ENCODE data around the gene LIN7A.
"Not testable (repeated sequence)": the region's sequence is repeated elsewhere in the genome, so short reads cannot be mapped to it uniquely, and the experiment has no call there.

LIN7A gene

DNA sequence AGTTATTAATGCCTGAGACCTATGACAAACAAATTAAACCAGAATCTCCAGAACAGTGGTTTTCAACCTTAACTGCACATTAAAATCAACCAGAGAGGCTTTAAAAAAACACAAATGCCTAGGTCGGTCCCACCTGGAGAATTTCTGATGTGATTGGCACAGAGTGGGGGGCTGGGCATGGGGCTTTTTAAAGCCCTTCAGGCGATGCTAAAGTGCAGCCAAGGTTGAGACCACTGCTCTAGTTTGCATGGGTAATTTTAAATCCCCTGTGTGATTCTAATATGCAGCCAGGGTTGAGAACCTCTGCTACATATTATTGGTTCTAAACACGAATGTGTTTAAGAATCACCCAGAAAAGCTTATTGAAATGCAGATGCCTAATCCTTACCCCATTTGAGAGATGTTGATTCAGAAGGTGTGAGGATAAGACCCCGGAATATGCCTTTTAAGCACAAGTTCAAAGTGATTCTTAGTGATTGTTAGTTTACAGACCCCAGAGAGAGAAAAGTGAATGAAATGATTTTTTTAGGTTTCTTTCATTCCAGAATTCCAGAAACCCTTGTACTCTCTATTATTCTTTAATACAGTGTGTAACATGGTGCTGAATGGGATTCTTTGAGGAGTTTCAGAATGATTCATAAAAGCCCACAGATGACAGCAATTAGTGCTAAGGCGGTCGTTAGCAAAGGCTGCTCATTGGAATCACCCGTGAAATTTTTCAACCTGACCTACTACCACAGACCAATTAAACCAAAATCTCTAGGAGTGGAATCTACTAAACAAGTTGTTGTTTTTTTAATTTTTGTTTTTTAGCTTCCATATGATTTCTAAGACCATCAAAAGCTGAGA, 44.9 kb downstream of the LIN7A start:
- Histone ChIP-seq H3K9ac (ENCODE audit: low read depth in 1 of 2, low read length in 2 of 2) (no peak overlapping the region), H3K9me3 (ENCODE audit: control insufficient read depth in 1 of 2, low read length in 2 of 2) (no peaks in the 10 kb centered on the region), H3K27me3 (ENCODE audit: control insufficient read depth in 1 of 2, insufficient read depth in 2 of 2, low read length in 2 of 2) (no peaks in the 10 kb centered on the region), H3K36me3 (ENCODE audit: control insufficient read depth in 1 of 2, insufficient read depth in 2 of 2, low read length in 2 of 2) (no peaks in the 10 kb centered on the region), H3K4me3 (ENCODE audit: low read depth in 1 of 2, low read length in 2 of 2) (no peak overlapping the region), H3K4me1 (ENCODE audit: control insufficient read depth in 1 of 2, insufficient read depth in 2 of 2, low read length in 2 of 2) (no peaks in the 10 kb centered on the region), H3K27ac (ENCODE audit: low read depth, low read length) (no peak overlapping the region)

GRCh38 chr12:80884651-80885050, 53.1 kb downstream of the LIN7A start:
- Histone ChIP-seq H3K36me3 (ENCODE audit: control insufficient read depth in 1 of 2, insufficient read depth in 2 of 2, low read length in 2 of 2) (no peaks in the 10 kb centered on the region), H3K27me3 (ENCODE audit: control insufficient read depth in 1 of 2, insufficient read depth in 2 of 2, low read length in 2 of 2) (no peaks in the 10 kb centered on the region), H3K4me3 (ENCODE audit: low read depth in 1 of 2, low read length in 2 of 2) (no peak overlapping the region), H3K9ac (ENCODE audit: low read depth in 1 of 2, low read length in 2 of 2) (no peak overlapping the region), H3K27ac (ENCODE audit: low read depth, low read length) (no peak overlapping the region), H3K9me3 (ENCODE audit: control insufficient read depth in 1 of 2, low read length in 2 of 2) (no peaks in the 10 kb centered on the region), H3K4me1 (ENCODE audit: control insufficient read depth in 1 of 2, insufficient read depth in 2 of 2, low read length in 2 of 2) (no peaks in the 10 kb centered on the region)

- no peaks in the 10 kb centered on the region for H3K27me3 ChIP-seq (ENCODE audit: control insufficient read depth in 1 of 2, insufficient read depth in 2 of 2, low read length in 2 of 2)
- no peak overlapping the region for H3K9ac ChIP-seq (ENCODE audit: low read depth in 1 of 2, low read length in 2 of 2)
- H3K4me3 ChIP-seq (ENCODE audit: low read depth in 1 of 2, low read length in 2 of 2), result no peak overlapping the region
- no peaks in the 10 kb centered on the region for H3K4me1 ChIP-seq (ENCODE audit: control insufficient read depth in 1 of 2, insufficient read depth in 2 of 2, low read length in 2 of 2)
- H3K9me3 ChIP-seq (ENCODE audit: control insufficient read depth in 1 of 2, low read length in 2 of 2), result no peaks in the 10 kb centered on the region
- H3K27ac ChIP-seq (ENCODE audit: low read depth, low read length), result no peak overlapping the region
- H3K36me3 ChIP-seq (ENCODE audit: control insufficient read depth in 1 of 2, insufficient read depth in 2 of 2, low read length in 2 of 2), result no peaks in the 10 kb centered on the region
Observed at GRCh38 chr12:80881106-80881505, 56.6 kb downstream of the LIN7A start.

DNA sequence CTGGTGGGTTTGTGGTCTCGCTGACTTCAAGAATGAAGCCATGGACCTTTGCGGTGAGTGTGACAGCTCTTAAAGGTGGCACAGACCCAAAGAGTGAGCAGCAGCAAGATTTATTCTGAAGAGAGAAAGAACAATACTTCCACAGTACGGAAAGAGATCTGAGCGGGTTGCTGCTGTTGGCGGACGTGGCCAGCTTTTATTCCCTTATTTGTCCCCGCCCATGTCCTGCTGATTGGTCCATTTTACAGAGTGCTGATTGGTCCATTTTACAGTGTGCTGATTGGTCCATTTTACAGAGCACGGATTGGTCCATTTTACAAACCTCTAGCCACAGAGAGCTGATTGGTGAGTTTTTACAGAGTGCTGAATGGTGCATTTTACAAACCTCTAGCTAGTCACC, 59.3 kb downstream of the LIN7A start:
- not testable (repeated sequence) for H3K9ac ChIP-seq (ENCODE audit: low read depth in 1 of 2, low read length in 2 of 2); H3K9me3 ChIP-seq (ENCODE audit: control insufficient read depth in 1 of 2, low read length in 2 of 2); H3K27me3 ChIP-seq (ENCODE audit: control insufficient read depth in 1 of 2, insufficient read depth in 2 of 2, low read length in 2 of 2); H3K4me1 ChIP-seq (ENCODE audit: control insufficient read depth in 1 of 2, insufficient read depth in 2 of 2, low read length in 2 of 2); H3K4me3 ChIP-seq (ENCODE audit: low read depth in 1 of 2, low read length in 2 of 2); H3K27ac ChIP-seq (ENCODE audit: low read depth, low read length); H3K36me3 ChIP-seq (ENCODE audit: control insufficient read depth in 1 of 2, insufficient read depth in 2 of 2, low read length in 2 of 2)

- H3K36me3 ChIP-seq (ENCODE audit: control insufficient read depth in 1 of 2, insufficient read depth in 2 of 2, low read length in 2 of 2), result no peaks in the 10 kb centered on the region
- H3K9ac ChIP-seq (ENCODE audit: low read depth in 1 of 2, low read length in 2 of 2), result no peak overlapping the region
- no peaks in the 10 kb centered on the region for H3K27me3 ChIP-seq (ENCODE audit: control insufficient read depth in 1 of 2, insufficient read depth in 2 of 2, low read length in 2 of 2)
- H3K9me3 ChIP-seq (ENCODE audit: control insufficient read depth in 1 of 2, low read length in 2 of 2), result no peaks in the 10 kb centered on the region
- no peak overlapping the region for H3K27ac ChIP-seq (ENCODE audit: low read depth, low read length)
- H3K4me1 ChIP-seq (ENCODE audit: control insufficient read depth in 1 of 2, insufficient read depth in 2 of 2, low read length in 2 of 2), result no peaks in the 10 kb centered on the region
- no peak overlapping the region for H3K4me3 ChIP-seq (ENCODE audit: low read depth in 1 of 2, low read length in 2 of 2)
Observed at GRCh38 chr12:80877721-80878265, 59.9 kb downstream of the LIN7A start.

- Histone ChIP-seq H3K9ac (ENCODE audit: low read depth in 1 of 2, low read length in 2 of 2) (no peak overlapping the region), H3K27ac (ENCODE audit: low read depth, low read length) (no peak overlapping the region), H3K4me3 (ENCODE audit: low read depth in 1 of 2, low read length in 2 of 2) (no peak overlapping the region), H3K9me3 (ENCODE audit: control insufficient read depth in 1 of 2, low read length in 2 of 2) (no peaks in the 10 kb centered on the region), H3K4me1 (ENCODE audit: control insufficient read depth in 1 of 2, insufficient read depth in 2 of 2, low read length in 2 of 2) (no peaks in the 10 kb centered on the region), H3K27me3 (ENCODE audit: control insufficient read depth in 1 of 2, insufficient read depth in 2 of 2, low read length in 2 of 2) (no peaks in the 10 kb centered on the region), H3K36me3 (ENCODE audit: control insufficient read depth in 1 of 2, insufficient read depth in 2 of 2, low read length in 2 of 2) (no peaks in the 10 kb centered on the region)
Observed at GRCh38 chr12:80872053-80872452, 65.7 kb downstream of the LIN7A start.

DNA sequence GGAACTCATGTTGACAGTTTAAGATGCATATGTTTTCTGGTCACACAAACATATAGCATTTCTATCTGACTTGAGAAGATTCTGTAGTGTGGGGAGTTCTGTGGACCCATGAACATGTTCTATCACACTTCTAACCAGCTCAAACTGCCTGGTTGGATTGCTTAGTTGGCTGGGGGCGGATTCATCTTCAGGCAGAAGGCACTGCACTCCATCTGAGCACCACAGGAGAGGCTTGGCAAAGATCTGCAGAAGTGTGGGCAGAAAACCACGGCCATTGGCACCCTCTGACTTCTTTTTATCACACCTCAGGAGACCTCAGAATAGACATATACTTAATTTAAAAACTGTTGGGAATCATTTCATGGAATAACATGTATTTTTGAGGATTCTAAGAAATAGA, 68.5 kb downstream of the LIN7A start:
- Histone ChIP-seq H3K4me3 (ENCODE audit: low read depth in 1 of 2, low read length in 2 of 2) (no peak overlapping the region), H3K4me1 (ENCODE audit: control insufficient read depth in 1 of 2, insufficient read depth in 2 of 2, low read length in 2 of 2) (no peaks in the 10 kb centered on the region), H3K27me3 (ENCODE audit: control insufficient read depth in 1 of 2, insufficient read depth in 2 of 2, low read length in 2 of 2) (no peaks in the 10 kb centered on the region), H3K9me3 (ENCODE audit: control insufficient read depth in 1 of 2, low read length in 2 of 2) (no peaks in the 10 kb centered on the region), H3K27ac (ENCODE audit: low read depth, low read length) (no peak overlapping the region), H3K36me3 (ENCODE audit: control insufficient read depth in 1 of 2, insufficient read depth in 2 of 2, low read length in 2 of 2) (no peaks in the 10 kb centered on the region), H3K9ac (ENCODE audit: low read depth in 1 of 2, low read length in 2 of 2) (no peak overlapping the region)

DNA sequence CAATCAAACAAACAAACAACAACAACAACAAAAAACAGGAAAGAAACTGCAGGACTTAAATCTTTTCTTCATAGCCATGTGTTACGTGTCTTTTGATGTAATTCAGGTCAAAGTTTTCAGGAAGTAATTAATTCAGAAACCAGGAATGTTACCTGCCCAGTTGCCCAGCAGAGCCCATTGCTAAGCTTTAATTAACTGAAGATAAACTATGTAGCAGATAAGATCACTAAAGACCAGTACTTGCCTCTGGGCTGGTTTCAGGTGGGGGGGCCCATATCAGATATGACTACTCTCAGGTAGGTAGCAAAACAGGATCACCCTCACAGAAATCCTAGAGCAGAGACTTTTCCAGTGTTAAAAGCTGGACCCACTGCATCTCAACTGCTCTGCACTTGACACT, 69.2 kb downstream of the LIN7A start:
- Histone ChIP-seq H3K36me3 (ENCODE audit: control insufficient read depth in 1 of 2, insufficient read depth in 2 of 2, low read length in 2 of 2) (no peaks in the 10 kb centered on the region), H3K9me3 (ENCODE audit: control insufficient read depth in 1 of 2, low read length in 2 of 2) (no peaks in the 10 kb centered on the region), H3K27me3 (ENCODE audit: control insufficient read depth in 1 of 2, insufficient read depth in 2 of 2, low read length in 2 of 2) (no peaks in the 10 kb centered on the region), H3K27ac (ENCODE audit: low read depth, low read length) (no peak overlapping the region), H3K4me1 (ENCODE audit: control insufficient read depth in 1 of 2, insufficient read depth in 2 of 2, low read length in 2 of 2) (no peaks in the 10 kb centered on the region), H3K9ac (ENCODE audit: low read depth in 1 of 2, low read length in 2 of 2) (no peak overlapping the region), H3K4me3 (ENCODE audit: low read depth in 1 of 2, low read length in 2 of 2) (no peak overlapping the region)

DNA sequence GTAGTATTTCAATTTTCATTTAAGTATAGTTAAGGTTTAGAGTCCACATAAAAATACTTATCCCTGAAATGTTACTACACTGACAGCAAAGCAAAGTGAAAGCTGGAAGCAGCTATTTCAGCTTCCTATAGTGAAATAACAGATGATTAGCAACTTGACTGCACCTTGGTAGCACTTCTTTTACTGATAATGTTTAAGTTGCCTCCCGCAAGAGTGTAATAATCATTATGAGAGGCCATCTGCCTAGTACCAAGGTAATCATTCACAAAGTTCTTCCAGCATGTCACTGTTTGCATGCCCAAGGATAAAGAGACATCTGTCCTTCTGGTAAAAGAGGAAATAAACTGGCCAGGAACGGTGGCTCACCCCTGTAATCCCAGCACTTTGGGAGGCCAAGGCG, 69.8 kb downstream of the LIN7A start:
- Histone ChIP-seq H3K27ac (ENCODE audit: low read depth, low read length) (no peak overlapping the region), H3K4me3 (ENCODE audit: low read depth in 1 of 2, low read length in 2 of 2) (no peak overlapping the region), H3K9me3 (ENCODE audit: control insufficient read depth in 1 of 2, low read length in 2 of 2) (no peaks in the 10 kb centered on the region), H3K9ac (ENCODE audit: low read depth in 1 of 2, low read length in 2 of 2) (no peak overlapping the region), H3K36me3 (ENCODE audit: control insufficient read depth in 1 of 2, insufficient read depth in 2 of 2, low read length in 2 of 2) (no peaks in the 10 kb centered on the region), H3K4me1 (ENCODE audit: control insufficient read depth in 1 of 2, insufficient read depth in 2 of 2, low read length in 2 of 2) (no peaks in the 10 kb centered on the region), H3K27me3 (ENCODE audit: control insufficient read depth in 1 of 2, insufficient read depth in 2 of 2, low read length in 2 of 2) (no peaks in the 10 kb centered on the region)

- Histone ChIP-seq H3K9me3 (ENCODE audit: control insufficient read depth in 1 of 2, low read length in 2 of 2) (no peaks in the 10 kb centered on the region), H3K36me3 (ENCODE audit: control insufficient read depth in 1 of 2, insufficient read depth in 2 of 2, low read length in 2 of 2) (no peaks in the 10 kb centered on the region), H3K27me3 (ENCODE audit: control insufficient read depth in 1 of 2, insufficient read depth in 2 of 2, low read length in 2 of 2) (no peaks in the 10 kb centered on the region), H3K4me3 (ENCODE audit: low read depth in 1 of 2, low read length in 2 of 2) (no peak overlapping the region), H3K9ac (ENCODE audit: low read depth in 1 of 2, low read length in 2 of 2) (no peak overlapping the region), H3K4me1 (ENCODE audit: control insufficient read depth in 1 of 2, insufficient read depth in 2 of 2, low read length in 2 of 2) (no peaks in the 10 kb centered on the region), H3K27ac (ENCODE audit: low read depth, low read length) (no peak overlapping the region)
Observed at GRCh38 chr12:80864046-80864735, 73.5 kb downstream of the LIN7A start.

All from duodenal mucosa (tissue), 2 donors.